Heart left ventricle (tissue), 13 donors: ENCODE measurements around the gene LRMDA.

Source experiments
- POLR2A ChIP-seq, 2 donors: fragments of 450-650 bp; IDR thresholded peaks; one replicate each; pipeline ENCODE4 v1.6.1; 2017; ENCODE audit warnings: antibody characterized with exemption in 2 of 2, mild to moderate bottlenecking in 2 of 2, moderate library complexity in 2 of 2
- TF ChIP-seq, protein P1 (sequence below), 12 donors: fragments of 200-600 bp; sonication (generic) in 4 of 12; IDR thresholded peaks; one replicate each; pipeline versions ENCODE4 v1.5.0 to v1.8.0; 2018 to 2022; ENCODE audit warnings: antibody characterized with exemption in 12 of 12, mild to moderate bottlenecking in 5 of 12
- donor health status: ischemic (EF 13 %, LVEDD 7.1; RV severe dilation, severe dysfunction).
- donor health status: DM: no; HTN: yes; CAD: no.
- donor health status: DM: no; HTN: no; CAD: no.
- donor health status: ischemic (EF 25% LVEDD 6.9; RV normal size, moderate dysfunction).
- donor health status: ischemic (EF 25% LVEDD 5.7; RV mildly dilated, moderate dysfunction).
- donor health status: ischemic (EF 35%, LVEDD 5.7; RV mildly dilated, moderate dysfunction).
- donor health status: nonischemic (EF 11% LVEDD 7.7; RV severe dilation, severe dysfunction).
- donor health status: DM: yes; HTN: yes; CAD: no.
- donor health status: PGD.
- donor health status: ischemic (EF 29% LVEDD 5.4; RV normal size, mild dysfunction).
- donor health status: nonischemic (EF 23%, LVEDD 6.1; RV moderate dilation, normal function).

- no peak for TF ChIP-seq POLR2A (IDR thresholded peaks at IDR 0.05)
- TF ChIP-seq, protein P1, sequence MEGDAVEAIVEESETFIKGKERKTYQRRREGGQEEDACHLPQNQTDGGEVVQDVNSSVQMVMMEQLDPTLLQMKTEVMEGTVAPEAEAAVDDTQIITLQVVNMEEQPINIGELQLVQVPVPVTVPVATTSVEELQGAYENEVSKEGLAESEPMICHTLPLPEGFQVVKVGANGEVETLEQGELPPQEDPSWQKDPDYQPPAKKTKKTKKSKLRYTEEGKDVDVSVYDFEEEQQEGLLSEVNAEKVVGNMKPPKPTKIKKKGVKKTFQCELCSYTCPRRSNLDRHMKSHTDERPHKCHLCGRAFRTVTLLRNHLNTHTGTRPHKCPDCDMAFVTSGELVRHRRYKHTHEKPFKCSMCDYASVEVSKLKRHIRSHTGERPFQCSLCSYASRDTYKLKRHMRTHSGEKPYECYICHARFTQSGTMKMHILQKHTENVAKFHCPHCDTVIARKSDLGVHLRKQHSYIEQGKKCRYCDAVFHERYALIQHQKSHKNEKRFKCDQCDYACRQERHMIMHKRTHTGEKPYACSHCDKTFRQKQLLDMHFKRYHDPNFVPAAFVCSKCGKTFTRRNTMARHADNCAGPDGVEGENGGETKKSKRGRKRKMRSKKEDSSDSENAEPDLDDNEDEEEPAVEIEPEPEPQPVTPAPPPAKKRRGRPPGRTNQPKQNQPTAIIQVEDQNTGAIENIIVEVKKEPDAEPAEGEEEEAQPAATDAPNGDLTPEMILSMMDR (IDR thresholded peaks at IDR 0.05) = no peak
These were observed 310.9 kb downstream of the LRMDA start for GRCh38 chr10:75742355-75742754.
